Brain microvascular endothelial cell (primary cell): Measurements from ENCODE around the gene CWC22.
A peak's percentile ranks its signal among the peaks of the same experiment; 100 is the strongest.
"Not testable (repeated sequence)": the region's sequence is repeated elsewhere in the genome, so short reads cannot be mapped to it uniquely, and the experiment has no call there.

ENCODE experiments used
- DNase-seq: peaks from one replicate; pipeline ENCODE4 v3.0.0-alpha.2; 2020
- H3K27ac ChIP-seq: fragments of 250-450 bp; sonication (Bioruptor Pico); 2 replicates; pipeline ENCODE4 v1.5.1; 2020; ENCODE audit warnings: mild to moderate bottlenecking, moderate library complexity
- H3K27me3 ChIP-seq: fragments of 250-450 bp; sonication (Bioruptor Pico); replicated peaks from 2 replicates; pipeline ENCODE4 v1.5.1; 2020; ENCODE audit warnings: mild to moderate bottlenecking
- H3K36me3 ChIP-seq: fragments of 250-450 bp; sonication (Bioruptor Pico); replicated peaks from 2 replicates; pipeline ENCODE4 v1.5.1; 2020; ENCODE audit warnings: mild to moderate bottlenecking
- H3K4me3 ChIP-seq: 2 replicates; pipeline ENCODE4 v1.5.1; 2011; ENCODE audit warnings: low read depth, mild to moderate bottlenecking, control low read depth, low read length, moderate library complexity
- CTCF ChIP-seq: IDR thresholded peaks from 2 replicates; pipeline ENCODE4 v1.5.1; 2011; ENCODE audit warnings: low read depth, mild to moderate bottlenecking, moderate library complexity, low read length, control low read depth, inconsistent platforms; ENCODE audit errors: missing control alignments
- in situ Hi-C: cut with HindIII; loops from 2 replicates; pipeline ENCODE4 v1.10.0; 2017; ENCODE audit warnings: low sequenced_read_pairs, low pct_ligation_motif_present

The CWC22 gene

GRCh38 chr2:180006231-180006630 is 866 bp downstream of the CWC22 start:
- no peak for DNase-seq
- H3K27ac ChIP-seq: no peak overlapping the region
- in situ Hi-C loops: no loop called here
- no peak for TF ChIP-seq CTCF
- no peaks in the 10 kb centered on the region for H3K27me3 ChIP-seq
- no peaks in the 10 kb centered on the region for H3K36me3 ChIP-seq
- H3K4me3 ChIP-seq: peak overlapping the region; percentile 88

GRCh38 chr2:180005465-180005864 is 1.6 kb downstream of the CWC22 start:
- in situ Hi-C loops, H3K4me3 ChIP-seq, H3K36me3 ChIP-seq, DNase-seq, H3K27me3 ChIP-seq, H3K27ac ChIP-seq: not testable (repeated sequence)

- Histone ChIP-seq H3K27ac (no peak overlapping the region), H3K4me3 (no peak overlapping the region), H3K27me3 (no peaks in the 10 kb centered on the region), H3K36me3 (no peaks in the 10 kb centered on the region)
- DNase-seq: no peak
- in situ Hi-C loops: no loop called here
- no peak for TF ChIP-seq CTCF
These were observed 2.4 kb downstream of the CWC22 start for GRCh38 chr2:180004731-180005130.

- Histone ChIP-seq H3K4me3 (no peak overlapping the region), H3K27me3 (no peaks in the 10 kb centered on the region), H3K27ac (no peak overlapping the region), H3K36me3 (no peaks in the 10 kb centered on the region)
- no peak for DNase-seq
- TF ChIP-seq CTCF: no peak
- in situ Hi-C loops: no loop called here
These were observed 3.5 kb downstream of the CWC22 start for GRCh38 chr2:180003559-180003958.

- no peaks in the 10 kb centered on the region for H3K27me3 ChIP-seq
- H3K4me3 ChIP-seq: no peak overlapping the region
- in situ Hi-C loops: no loop called here
- H3K27ac ChIP-seq: no peak overlapping the region
- no peaks in the 10 kb centered on the region for H3K36me3 ChIP-seq
- no peak for DNase-seq
- TF ChIP-seq CTCF: no peak
These were observed 4.0 kb downstream of the CWC22 start for GRCh38 chr2:180003073-180003472.

- Histone ChIP-seq H3K27me3 (no peaks in the 10 kb centered on the region), H3K27ac (no peak overlapping the region), H3K4me3 (no peak overlapping the region), H3K36me3 (no peaks in the 10 kb centered on the region)
- DNase-seq: no peak
- in situ Hi-C loops: no loop called here
- no peak for TF ChIP-seq CTCF
These were observed 4.8 kb downstream of the CWC22 start for GRCh38 chr2:180002198-180002770.
